BJ (cell line): Measurements from ENCODE around the gene ZNF385C. TPM values are rescaled to one million over a fixed set of nuclear protein-coding genes. Genes with fewer than 3 reads are reported as not detected.

ENCODE experiments used
- CTCF ChIA-PET: fragments of 350-600 bp; formaldehyde crosslinking; extraction: SDS; loops from one replicate; lab custom pipeline; 2021; ENCODE audit warnings: antibody characterized with exemption, inconsistent platforms; lab: Yijun Ruan, JAX
- POLR2A ChIA-PET: fragments of 300-600 bp; sonication (Branson Sonifier 250); formaldehyde crosslinking; extraction: SDS; loops from one replicate; lab custom pipeline; 2021; ENCODE audit warnings: antibody characterized with exemption; lab: Charles Lee
- DNase-seq: peaks from one replicate; pipeline ENCODE4 v3.0.0-alpha.2; 2011; ENCODE audit warnings: low read depth
- H3K27me3 ChIP-seq: 2 replicates; pipeline ENCODE4 v1.6.0; 2011; ENCODE audit warnings: low read length; ENCODE audit not compliant: control insufficient read depth, insufficient read depth
- H3K36me3 ChIP-seq: 2 replicates; pipeline ENCODE4 v1.5.1; 2011; ENCODE audit warnings: low read length; ENCODE audit not compliant: control insufficient read depth, insufficient read depth
- H3K4me3 ChIP-seq: 2 replicates; pipeline ENCODE4 v1.5.1; 2011; ENCODE audit warnings: low read depth, mild to moderate bottlenecking, control low read depth, low read length
- polyA plus RNA-seq: library from polyadenylated mRNA; depleted of rRNA; stranded (reverse); fragments of >200 nt; gene quantifications from 2 replicates; pipeline ENCODE4 v1.2.3, GENCODE V29; 2011
- TF ChIP-seq, protein P1 (sequence below): IDR thresholded peaks from 2 replicates; pipeline ENCODE4 v1.5.1; 2011; ENCODE audit warnings: low read depth, mild to moderate bottlenecking, control low read depth, inconsistent platforms, low read length, moderate library complexity; ENCODE audit not compliant: insufficient read depth

The ZNF385C gene
- polyA plus RNA-seq, 1 experiment, result not detected

DNA sequence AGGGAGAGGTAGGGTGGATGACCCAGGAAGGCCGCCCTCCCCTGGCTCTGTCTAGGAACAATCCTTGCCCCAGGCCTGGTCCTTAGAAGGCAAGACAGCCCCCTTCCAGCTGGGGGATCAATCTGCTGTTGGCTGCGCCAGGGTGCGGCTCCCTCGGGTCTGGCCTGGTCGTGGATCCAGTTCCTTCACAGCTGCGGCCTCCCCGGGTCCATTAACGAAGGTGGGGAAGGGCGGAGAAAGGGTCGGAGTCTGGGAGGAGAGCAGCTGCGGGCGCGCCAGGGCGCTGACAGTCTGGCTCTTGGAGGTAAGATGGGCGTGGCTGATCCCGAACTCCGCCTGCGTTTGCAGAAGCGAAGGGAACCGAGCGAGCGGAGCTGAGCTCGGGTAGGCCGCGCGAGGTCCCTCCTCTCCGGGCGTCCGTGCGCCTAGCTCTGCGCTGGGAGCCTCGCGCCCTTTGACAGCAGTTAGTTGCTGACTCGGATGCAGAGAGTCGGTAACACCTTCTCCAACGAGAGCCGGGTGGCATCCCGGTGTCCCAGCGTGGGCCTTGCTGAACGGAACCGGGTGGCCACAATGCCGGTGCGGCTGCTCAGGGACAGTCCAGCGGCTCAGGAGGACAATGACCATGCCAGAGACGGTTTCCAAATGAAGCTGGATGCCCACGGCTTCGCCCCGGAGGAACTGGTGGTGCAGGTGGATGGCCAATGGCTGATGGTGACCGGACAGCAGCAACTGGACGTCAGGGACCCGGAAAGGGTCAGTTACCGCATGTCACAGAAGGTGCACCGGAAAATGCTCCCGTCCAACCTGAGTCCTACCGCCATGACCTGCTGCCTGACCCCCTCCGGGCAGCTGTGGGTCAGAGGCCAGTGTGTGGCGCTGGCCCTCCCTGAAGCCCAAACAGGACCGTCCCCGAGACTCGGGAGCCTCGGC lies 24.4 kb upstream of the ZNF385C start, which contains the start of gene HSPB9:
HSPB9 (plus strand) TSS at position 434 of the 933 bp plus-strand sequence; CDS start at position 481, 47 bp downstream.
- Histone ChIP-seq H3K27me3 (no peaks in the 10 kb centered on the region), H3K4me3 (no peak within 1 kb of the TSS), H3K36me3 (peaks cover 17% of the 10 kb centered on the region)
- ChIA-PET CTCF (interaction anchor here (0.9 to 1.6 kb wide), 2 partner anchors 14 to 55 kb away, joined by 3 read pairs; no protein-coding TSS in a partner anchor), POLR2A (no interaction called here)
- no peak for DNase-seq
- TF ChIP-seq, protein P1, sequence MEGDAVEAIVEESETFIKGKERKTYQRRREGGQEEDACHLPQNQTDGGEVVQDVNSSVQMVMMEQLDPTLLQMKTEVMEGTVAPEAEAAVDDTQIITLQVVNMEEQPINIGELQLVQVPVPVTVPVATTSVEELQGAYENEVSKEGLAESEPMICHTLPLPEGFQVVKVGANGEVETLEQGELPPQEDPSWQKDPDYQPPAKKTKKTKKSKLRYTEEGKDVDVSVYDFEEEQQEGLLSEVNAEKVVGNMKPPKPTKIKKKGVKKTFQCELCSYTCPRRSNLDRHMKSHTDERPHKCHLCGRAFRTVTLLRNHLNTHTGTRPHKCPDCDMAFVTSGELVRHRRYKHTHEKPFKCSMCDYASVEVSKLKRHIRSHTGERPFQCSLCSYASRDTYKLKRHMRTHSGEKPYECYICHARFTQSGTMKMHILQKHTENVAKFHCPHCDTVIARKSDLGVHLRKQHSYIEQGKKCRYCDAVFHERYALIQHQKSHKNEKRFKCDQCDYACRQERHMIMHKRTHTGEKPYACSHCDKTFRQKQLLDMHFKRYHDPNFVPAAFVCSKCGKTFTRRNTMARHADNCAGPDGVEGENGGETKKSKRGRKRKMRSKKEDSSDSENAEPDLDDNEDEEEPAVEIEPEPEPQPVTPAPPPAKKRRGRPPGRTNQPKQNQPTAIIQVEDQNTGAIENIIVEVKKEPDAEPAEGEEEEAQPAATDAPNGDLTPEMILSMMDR, result no peak

DNA sequence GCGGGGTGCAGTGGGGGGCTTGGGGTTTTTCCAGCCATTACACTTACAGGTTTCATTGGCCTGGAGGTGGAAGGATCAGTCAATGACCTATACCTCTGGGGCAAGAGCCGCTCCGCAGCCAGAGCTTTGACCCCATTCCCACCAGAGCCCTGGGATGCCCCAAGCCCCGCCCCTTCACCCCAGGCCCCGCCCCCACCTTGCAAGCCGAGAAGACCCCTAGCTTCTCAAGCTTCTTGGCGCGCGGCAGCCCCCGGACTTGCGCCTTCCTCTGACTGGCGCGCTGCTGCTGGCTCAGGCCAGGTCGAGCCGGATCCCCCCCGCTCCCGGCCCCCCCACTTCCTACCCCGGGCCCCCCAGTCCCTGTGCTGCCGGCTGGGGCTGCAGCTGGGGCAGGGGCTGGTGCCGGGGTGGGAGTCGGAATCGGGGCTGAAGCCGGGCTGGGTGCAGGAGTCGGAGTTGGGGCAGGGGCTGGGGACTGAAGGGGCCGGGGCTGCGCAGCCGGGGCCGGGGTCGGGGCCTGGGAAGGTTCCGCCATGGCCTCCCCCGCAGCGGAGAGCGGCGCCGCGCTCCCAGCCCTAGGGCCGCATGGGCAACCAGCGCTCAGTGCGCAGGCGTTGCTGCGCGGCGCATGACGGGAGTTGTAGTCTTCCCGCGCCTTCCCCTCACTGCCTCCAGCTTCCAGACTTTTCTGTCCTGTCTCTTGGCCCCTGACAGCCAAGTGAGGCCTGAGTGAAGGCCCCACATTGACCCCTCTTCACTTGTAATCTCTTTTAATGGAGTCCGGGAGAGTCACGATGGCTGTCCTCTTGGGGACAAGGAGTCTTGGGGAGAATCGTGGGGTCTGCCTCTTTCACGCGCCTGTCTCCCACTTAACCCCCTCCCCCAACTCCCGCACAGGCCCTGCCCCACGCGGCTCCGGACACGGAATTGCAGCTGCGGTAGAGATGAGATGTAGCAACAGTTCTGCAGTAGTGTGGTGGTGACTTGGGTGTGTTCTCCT lies 22.8 kb upstream of the ZNF385C start, which contains the start of gene KAT2A:
KAT2A (minus strand) TSS at position 598 of the 1,000 bp plus-strand sequence; CDS start at position 535, 63 bp downstream.
- CTCF ChIA-PET, result interaction anchor here (0.6 to 11.1 kb wide), 13 partner anchors 9 to 406 kb away, joined by 3 to 163 read pairs (median 4); partner anchors contain the start of genes CNP, KCNH4 and NKIRAS2
- H3K27me3 ChIP-seq, result no peaks in the 10 kb centered on the region
- POLR2A ChIA-PET, result no interaction called here
- no peak for DNase-seq
- peaks cover 10% of the 10 kb centered on the region for H3K36me3 ChIP-seq
- TF ChIP-seq, protein P1, result no peak
- peak within 1 kb of the TSS; percentile 69 for H3K4me3 ChIP-seq

DNA sequence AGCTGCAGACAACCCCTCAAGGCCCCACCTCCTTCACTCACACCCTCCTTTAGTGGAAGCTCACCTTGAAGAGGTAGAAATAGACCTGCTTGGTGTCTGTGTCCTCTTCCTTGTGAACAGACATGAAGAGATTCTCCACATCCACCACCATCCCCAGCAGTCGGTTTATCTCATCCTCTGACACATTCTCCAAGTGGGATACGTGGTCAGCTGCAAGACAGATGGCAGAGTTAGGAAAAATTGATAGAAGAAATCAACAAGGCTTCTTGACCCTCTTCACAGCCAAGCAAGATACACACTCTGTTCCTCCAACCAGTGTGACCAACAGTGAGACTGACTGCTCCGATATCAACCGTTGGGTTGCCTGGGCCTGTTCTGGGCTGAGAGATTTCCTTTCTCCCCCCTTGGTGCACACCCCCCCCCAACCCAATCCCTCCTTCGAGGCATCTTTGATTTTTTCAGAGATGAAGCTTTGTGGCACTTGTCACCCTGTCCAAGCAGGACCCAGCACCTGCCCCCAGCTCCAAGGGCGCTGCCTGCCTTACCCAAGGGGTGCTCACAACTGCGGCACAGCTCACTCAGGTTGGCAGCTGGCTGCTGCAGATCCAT lies 22.0 kb upstream of the ZNF385C start:
- H3K36me3 ChIP-seq, result peaks cover 14% of the 10 kb centered on the region
- CTCF ChIA-PET, result interaction anchor here (0.6 to 11.1 kb wide), 12 partner anchors 9 to 1952 kb away, joined by 3 to 163 read pairs (median 4); partner anchors contain the start of genes CNP, KCNH4 and NKIRAS2
- H3K4me3 ChIP-seq, result peak overlapping the region; percentile 69
- TF ChIP-seq, protein P1, result no peak
- no peak for DNase-seq
- POLR2A ChIA-PET, result no interaction called here
- no peaks in the 10 kb centered on the region for H3K27me3 ChIP-seq

DNA sequence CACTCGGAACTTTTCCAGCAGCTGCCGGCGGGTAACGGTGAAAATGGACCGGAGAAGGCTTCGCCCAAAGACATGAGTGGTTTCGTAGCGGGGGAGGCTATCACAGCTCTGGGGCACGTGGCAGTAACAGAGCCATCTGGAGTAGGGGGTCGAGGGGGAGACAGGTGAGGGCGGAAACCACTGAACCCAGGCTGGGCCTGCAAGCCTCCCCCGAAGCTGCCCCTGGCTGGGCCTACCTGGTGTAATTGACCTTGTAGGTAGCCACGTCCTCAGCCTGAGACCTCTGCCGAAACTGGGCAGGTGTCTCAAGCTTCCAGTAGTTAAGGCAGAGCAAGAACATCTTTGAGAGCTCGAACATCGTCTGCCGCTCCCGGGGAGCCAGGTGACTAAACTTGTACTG lies 21.0 kb upstream of the ZNF385C start:
- Histone ChIP-seq H3K4me3 (no peak overlapping the region), H3K36me3 (peaks cover 13% of the 10 kb centered on the region), H3K27me3 (no peaks in the 10 kb centered on the region)
- ChIA-PET CTCF (interaction anchor here (0.7 to 11.1 kb wide), 6 partner anchors 11 to 158 kb away, joined by 3 to 163 read pairs (median 22); partner anchors contain the start of genes CNP, KCNH4 and NKIRAS2), POLR2A (no interaction called here)
- no peak for DNase-seq
- TF ChIP-seq, protein P1, result no peak
